Esophagus muscularis mucosa (tissue), 4 donors: Measurements from ENCODE around the gene HOMER3. TPM values are rescaled to one million over a fixed set of nuclear protein-coding genes. Genes with fewer than 3 reads are reported as not detected.

Experiments
- DNase-seq: peaks from one replicate; pipeline ENCODE4 v3.0.0-alpha.2; 2017; ENCODE audit errors: extremely low spot score
- H3K27ac ChIP-seq, 4 donors: fragments of 200-600 bp; sonication (generic); replicated peaks in 1 of 4; 1 replicate in 3 of 4; 2 replicates in 1 of 4; pipeline ENCODE4 v1.5.1; 2016 to 2019; ENCODE audit warnings: mild to moderate bottlenecking in 1 of 4
- H3K27me3 ChIP-seq, 4 donors: fragments of 200-600 bp; sonication (generic); one replicate each; pipeline versions ENCODE4 v1.5.1 to v1.6.0; 2016 to 2019
- H3K36me3 ChIP-seq, 4 donors: fragments of 200-600 bp; sonication (generic); one replicate each; pipeline ENCODE4 v1.5.1; 2016 to 2019
- H3K4me1 ChIP-seq, 4 donors: fragments of 200-600 bp; sonication (generic); one replicate each; pipeline ENCODE4 v1.5.1; 2016 to 2019
- H3K4me3 ChIP-seq, 4 donors: fragments of 200-600 bp; sonication (generic); 1 replicate in 2 of 4; 2 replicates in 2 of 4; pipeline ENCODE4 v1.5.1; 2016 to 2019; ENCODE audit warnings: mild to moderate bottlenecking in 4 of 4, moderate library complexity in 1 of 4
- H3K9me3 ChIP-seq, 4 donors: fragments of 200-600 bp; sonication (generic); 1 replicate in 3 of 4; 2 replicates in 1 of 4; pipeline ENCODE4 v1.5.1; 2016 to 2019
- EP300 ChIP-seq: sonication (generic); formaldehyde crosslinking; IDR thresholded peaks from one replicate; pipeline ENCODE4 v1.6.1; 2017; ENCODE audit warnings: antibody characterized with exemption
- POLR2A ChIP-seq: fragments of 450-650 bp; IDR thresholded peaks from one replicate; pipeline ENCODE4 v1.6.1; 2017; ENCODE audit warnings: antibody characterized with exemption, moderate library complexity, mild to moderate bottlenecking, low read depth
- POLR2AphosphoS5 ChIP-seq, 2 donors: sonication (generic); formaldehyde crosslinking; IDR thresholded peaks; one replicate each; pipeline ENCODE4 v1.6.1; 2017; ENCODE audit warnings: antibody characterized with exemption in 2 of 2
- WGBS: methylation state at CpG from one replicate; pipeline ENCODE4 v1.1.5; 2018; 5-methylcytosine and 5-hydroxymethylcytosine counted together
- intact Hi-C: fragments of 100-400 bp; cut with DNase I; formaldehyde crosslinking; loops from one replicate; pipeline ENCODE4 v1.15.1; 2023
- total RNA-seq, 4 donors: library from RNA; depleted of rRNA; stranded (reverse); fragments of >200 nt; gene quantifications; one replicate each; pipeline versions ENCODE4 v1.1.0 to v1.2.1, GENCODE V29; 2016
- TF ChIP-seq, protein P1 (sequence below), 3 experiments: fragments of 200-600 bp in 2 of 3; fragments of 450-650 bp in 1 of 3; sonication (generic) in 2 of 3; IDR thresholded peaks; one replicate each; pipeline ENCODE4 v1.5.1; 2017 to 2019; ENCODE audit warnings: antibody characterized with exemption in 3 of 3, mild to moderate bottlenecking in 2 of 3, moderate library complexity in 1 of 3

HOMER3 gene
- total RNA-seq, 4 donors from 2014 or later = 26.7 to 47.8 (median 39.1) TPM

DNA sequence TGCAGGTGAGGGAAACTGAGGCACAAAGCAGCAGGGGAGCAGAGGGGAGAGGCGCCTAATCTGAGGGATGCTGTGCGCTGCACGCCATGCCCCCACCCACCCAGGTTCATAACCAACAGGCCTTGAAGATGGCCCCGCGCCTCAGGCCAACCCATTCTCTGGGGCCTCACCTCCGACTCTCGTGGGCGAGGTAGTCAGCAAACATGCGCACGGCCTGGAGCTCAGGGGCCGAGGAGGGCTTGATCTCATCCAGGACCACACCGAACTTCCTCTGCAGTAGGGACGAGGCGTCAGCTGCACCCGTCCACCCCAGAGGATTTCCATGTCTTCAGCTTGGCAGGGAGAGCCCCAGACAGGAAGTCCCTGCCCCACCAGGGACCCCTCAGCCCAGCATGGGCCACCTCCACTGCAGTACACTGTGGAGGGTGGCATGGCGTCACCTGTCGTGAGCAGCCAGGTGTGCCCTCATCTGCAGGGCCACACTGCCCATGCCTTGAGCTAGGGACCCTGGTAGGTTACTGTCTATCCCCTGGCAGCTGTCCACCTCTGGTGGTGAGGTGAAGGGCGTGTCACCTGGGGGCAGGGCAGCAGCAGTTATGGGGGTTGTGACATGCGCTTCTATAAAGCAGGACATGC lies 30.1 kb downstream of the HOMER3 start:
- DNase-seq = no peak
- intact Hi-C loops = no loop called here
- TF ChIP-seq POLR2AphosphoS5 (IDR thresholded peaks at IDR 0.05) = no peak
- TF ChIP-seq, protein P1, sequence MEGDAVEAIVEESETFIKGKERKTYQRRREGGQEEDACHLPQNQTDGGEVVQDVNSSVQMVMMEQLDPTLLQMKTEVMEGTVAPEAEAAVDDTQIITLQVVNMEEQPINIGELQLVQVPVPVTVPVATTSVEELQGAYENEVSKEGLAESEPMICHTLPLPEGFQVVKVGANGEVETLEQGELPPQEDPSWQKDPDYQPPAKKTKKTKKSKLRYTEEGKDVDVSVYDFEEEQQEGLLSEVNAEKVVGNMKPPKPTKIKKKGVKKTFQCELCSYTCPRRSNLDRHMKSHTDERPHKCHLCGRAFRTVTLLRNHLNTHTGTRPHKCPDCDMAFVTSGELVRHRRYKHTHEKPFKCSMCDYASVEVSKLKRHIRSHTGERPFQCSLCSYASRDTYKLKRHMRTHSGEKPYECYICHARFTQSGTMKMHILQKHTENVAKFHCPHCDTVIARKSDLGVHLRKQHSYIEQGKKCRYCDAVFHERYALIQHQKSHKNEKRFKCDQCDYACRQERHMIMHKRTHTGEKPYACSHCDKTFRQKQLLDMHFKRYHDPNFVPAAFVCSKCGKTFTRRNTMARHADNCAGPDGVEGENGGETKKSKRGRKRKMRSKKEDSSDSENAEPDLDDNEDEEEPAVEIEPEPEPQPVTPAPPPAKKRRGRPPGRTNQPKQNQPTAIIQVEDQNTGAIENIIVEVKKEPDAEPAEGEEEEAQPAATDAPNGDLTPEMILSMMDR (IDR thresholded peaks at IDR 0.05) = no peak
- no peak for TF ChIP-seq POLR2A
- TF ChIP-seq EP300 = no peak

DNA sequence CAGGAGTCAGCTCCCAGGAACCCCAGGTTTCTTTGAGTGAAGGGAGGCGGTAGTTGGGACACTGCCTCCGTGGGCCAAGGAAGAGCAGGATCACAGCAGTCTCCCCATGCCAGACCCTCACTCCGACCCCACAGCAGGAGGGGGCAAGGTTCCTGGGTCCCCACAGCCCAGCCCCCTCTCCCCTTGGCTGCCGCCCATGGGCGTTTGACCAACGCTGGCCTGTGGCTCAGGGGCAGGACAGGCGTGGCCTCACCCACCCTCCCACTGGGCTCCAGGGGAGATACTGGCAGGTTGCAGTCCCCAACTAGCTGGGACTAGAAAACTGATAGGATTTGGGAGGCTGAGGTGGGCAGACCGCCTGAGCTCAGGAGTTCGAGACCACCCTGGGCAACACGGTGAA lies 31.0 kb downstream of the HOMER3 start:
- Histone ChIP-seq H3K4me1 (peaks cover 0 to 15% (median 2%) of the 10 kb centered on the region in 4 donors), H3K9me3 (no peaks in the 10 kb centered on the region), H3K27ac (no peak overlapping the region), H3K36me3 (peaks cover 28 to 95% (median 78%) of the 10 kb centered on the region in 4 donors), H3K4me3 (no peak overlapping the region), H3K27me3 (no peaks in the 10 kb centered on the region)
- no peak for DNase-seq
- intact Hi-C loops = no loop called here
- TF ChIP-seq, protein P1 (IDR thresholded peaks at IDR 0.05) = no peak
- no peak for TF ChIP-seq EP300
- no peak for TF ChIP-seq POLR2AphosphoS5 (IDR thresholded peaks at IDR 0.05)
- no peak for TF ChIP-seq POLR2A
- WGBS = 84% methylated on average over 10 of the region's 10 CpGs

More for the DNA sequence above, 30.1 kb downstream of the HOMER3 start:
- H3K27ac ChIP-seq = no peak overlapping the region
- WGBS = 95% methylated on average over 13 of the region's 19 CpGs
- H3K36me3 ChIP-seq = peaks cover 32 to 95% (median 73%) of the 10 kb centered on the region in 4 donors
- no peak overlapping the region for H3K4me3 ChIP-seq
- H3K9me3 ChIP-seq = no peaks in the 10 kb centered on the region
- H3K27me3 ChIP-seq = no peaks in the 10 kb centered on the region
- peaks cover 0 to 24% (median 4%) of the 10 kb centered on the region in 4 donors for H3K4me1 ChIP-seq

DNA sequence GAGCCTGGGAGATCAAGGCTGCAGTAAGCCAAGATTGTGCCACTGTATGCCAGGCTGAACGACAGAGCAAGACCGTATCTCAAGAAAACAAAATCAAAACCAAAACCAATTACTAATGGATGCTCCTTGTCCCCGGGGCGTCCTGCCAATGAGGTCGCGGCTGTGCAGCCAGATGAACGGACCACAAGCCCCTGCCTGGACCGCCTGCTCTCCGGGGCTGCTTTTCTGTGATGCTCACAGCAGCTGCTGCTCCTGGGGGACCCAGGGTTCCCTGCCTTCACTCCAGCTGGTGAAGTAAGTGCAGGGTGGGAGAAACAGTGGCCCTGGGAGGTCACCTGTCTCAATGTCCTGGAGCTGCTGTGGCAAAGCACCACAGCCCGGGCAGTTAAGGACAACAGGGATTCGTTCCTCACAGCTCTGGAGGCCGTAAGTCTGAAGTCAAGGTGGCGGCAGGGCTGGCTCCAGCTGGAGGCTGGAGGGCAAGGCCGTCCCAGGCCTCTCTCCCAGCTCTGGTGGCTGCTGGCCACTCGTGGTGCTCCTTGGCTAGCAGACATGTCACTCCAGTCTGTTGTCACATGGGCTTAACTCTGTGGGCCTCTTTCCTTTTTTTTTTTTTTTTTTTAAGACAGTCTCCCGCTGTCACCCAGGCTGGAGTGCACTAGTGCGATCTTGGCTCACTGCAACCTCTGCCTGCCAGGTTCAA lies 31.9 kb downstream of the HOMER3 start:
- H3K4me3 ChIP-seq = no peak overlapping the region
- WGBS = 87% methylated on average over 15 of the region's 17 CpGs
- no peak for TF ChIP-seq POLR2AphosphoS5 (IDR thresholded peaks at IDR 0.05)
- no peak for TF ChIP-seq POLR2A
- no peak for TF ChIP-seq EP300
- TF ChIP-seq, protein P1 (IDR thresholded peaks at IDR 0.05) = no peak
- peaks cover 29 to 95% (median 83%) of the 10 kb centered on the region in 4 donors for H3K36me3 ChIP-seq
- H3K27me3 ChIP-seq = no peaks in the 10 kb centered on the region
- no peak overlapping the region for H3K27ac ChIP-seq
- no peak for DNase-seq
- intact Hi-C loops = no loop called here
- no peaks in the 10 kb centered on the region for H3K9me3 ChIP-seq
- peaks cover 0 to 11% (median 2%) of the 10 kb centered on the region in 4 donors for H3K4me1 ChIP-seq

DNA sequence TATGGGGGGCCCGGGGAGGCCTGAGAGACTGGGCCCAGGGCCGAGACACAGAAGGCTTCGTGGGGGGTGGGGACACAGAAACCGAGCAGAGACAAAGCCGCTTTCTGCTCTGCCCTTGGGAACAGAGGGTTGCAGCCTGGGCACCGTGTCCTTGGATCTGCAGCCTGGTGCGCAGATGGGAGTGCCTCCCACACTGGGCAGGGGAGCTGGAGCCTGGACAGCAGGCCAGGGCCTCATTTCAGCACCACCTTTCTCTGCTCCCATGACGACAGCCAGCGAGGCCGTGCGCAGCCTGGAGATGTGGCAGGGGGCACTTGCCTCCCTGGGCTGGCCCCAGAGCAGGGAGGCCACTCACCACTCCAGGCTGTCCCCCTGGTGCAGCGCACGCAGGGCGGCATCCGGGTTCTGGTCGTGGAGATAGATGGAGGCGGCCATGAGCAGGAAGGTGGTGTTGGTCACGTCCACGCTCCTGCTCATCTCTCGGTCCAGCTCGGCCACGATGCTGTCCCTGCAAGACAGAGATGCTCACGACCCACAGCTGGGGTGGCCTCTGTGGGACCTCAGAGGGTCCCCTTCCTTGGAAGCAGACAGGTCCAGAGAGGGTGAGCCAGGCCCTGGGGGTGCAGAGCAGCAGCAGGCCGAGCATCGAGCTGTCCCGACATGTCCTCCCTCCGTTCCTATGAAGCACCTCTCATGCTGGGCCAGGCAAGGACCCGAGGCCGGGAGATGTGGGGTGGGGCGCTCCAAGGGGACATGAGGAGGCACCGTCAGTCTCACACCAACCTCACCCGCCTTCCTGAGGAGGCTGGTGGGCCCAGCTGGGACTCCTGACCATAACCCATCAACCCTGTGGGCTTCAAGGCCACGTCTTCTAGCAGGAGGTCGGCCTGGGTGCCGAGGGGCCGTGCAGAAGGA lies 34.2 kb downstream of the HOMER3 start:
- H3K4me1 ChIP-seq = no peaks in the 10 kb centered on the region
- no peak for TF ChIP-seq POLR2A
- TF ChIP-seq, protein P1 (IDR thresholded peaks at IDR 0.05) = no peak
- TF ChIP-seq POLR2AphosphoS5 (IDR thresholded peaks at IDR 0.05) = no peak
- TF ChIP-seq EP300 = no peak
- H3K27ac ChIP-seq = no peak overlapping the region
- no peak for DNase-seq
- no peaks in the 10 kb centered on the region for H3K9me3 ChIP-seq
- peaks cover 22 to 92% (median 75%) of the 10 kb centered on the region in 4 donors for H3K36me3 ChIP-seq
- H3K27me3 ChIP-seq = no peaks in the 10 kb centered on the region
- WGBS = 90% methylated on average over 23 of the region's 36 CpGs
- intact Hi-C loops = no loop called here
- no peak overlapping the region for H3K4me3 ChIP-seq
